ENCODE results near the gene MMP20. TPM values are rescaled to one million over a fixed set of nuclear protein-coding genes. Genes with fewer than 3 reads are reported as not detected.

Gene MMP20
- not detected for polyA plus RNA-seq
- long read RNA-seq, donor 1 = 0 reads
- long read RNA-seq, donor 2 = 0 reads
- long read RNA-seq, donor 3 = 0 reads
- long read RNA-seq, donor 4 = 0 reads
- long read RNA-seq, donor 5 = 0 reads
- long read RNA-seq, donor 6 = 0 reads
- long read RNA-seq, donor 7 = 0 reads
- long read RNA-seq, donor 8 = 0 reads
- long read RNA-seq, donor 9 = 0 reads
- long read RNA-seq, donor 10 = 0 reads
- long read RNA-seq, donor 11 = 0 reads

- WGBS (ENCODE audit: insufficient coverage, low lambda C conversion rate) = no CpG with 5 or more reads among the region's 5 CpGs
- Histone ChIP-seq H3K27ac (ENCODE audit: low read length) (no peak within 1 kb of the TSS), H3K9me3 (ENCODE audit: control insufficient read depth, low read depth, low read length) (no peaks in the 10 kb centered on the region), H3K4me3 (ENCODE audit: low read length) (no peak within 1 kb of the TSS), H3K27me3 (ENCODE audit: control insufficient read depth, insufficient read depth, low read length) (no peaks in the 10 kb centered on the region), H3K4me1 (ENCODE audit: control insufficient read depth, insufficient read depth, low read length) (peaks cover 18% of the 10 kb centered on the region), H3K36me3 (ENCODE audit: control insufficient read depth, insufficient read depth, low read length) (no peaks in the 10 kb centered on the region)
- peak in 1 of 2 donors; percentile 58 for DNase-seq
Observed at GRCh38 chr11:102625177-102625576, at the start of gene MMP20. Gene MMP20, minus strand, starts transcription at chr11:102625332. Its CDS starts 13 bp downstream, at chr11:102625319.

DNA sequence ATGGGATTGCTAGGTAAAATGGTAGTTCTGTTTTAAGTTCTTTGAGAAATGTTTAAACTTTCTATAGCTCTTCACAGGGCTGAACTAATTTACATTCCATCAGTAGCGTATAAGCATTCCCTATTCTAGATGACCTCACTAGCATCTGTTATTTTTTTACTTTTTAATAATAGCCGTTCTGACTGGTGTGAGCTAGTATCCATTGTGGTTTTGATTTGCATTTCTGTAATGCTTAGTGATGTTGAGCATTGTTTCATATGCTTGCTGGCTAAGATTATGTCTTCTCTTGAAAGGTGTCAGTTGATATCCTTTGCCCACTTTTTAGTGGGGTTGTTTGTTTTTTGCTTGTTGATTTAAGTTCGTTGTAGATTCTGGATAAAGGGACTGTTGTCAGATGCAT, 44.5 kb upstream of the MMP20 start:
- H3K36me3 ChIP-seq (ENCODE audit: control insufficient read depth, insufficient read depth, low read length) = no peaks in the 10 kb centered on the region
- H3K4me1 ChIP-seq (ENCODE audit: control insufficient read depth, insufficient read depth, low read length) = no peaks in the 10 kb centered on the region
- no peaks in the 10 kb centered on the region for H3K27me3 ChIP-seq (ENCODE audit: control insufficient read depth, insufficient read depth, low read length)
- H3K27ac ChIP-seq (ENCODE audit: low read length) = no peak overlapping the region
- 76% methylated on average over 3 of the region's 3 CpGs for WGBS (ENCODE audit: insufficient coverage, low lambda C conversion rate)
- H3K4me3 ChIP-seq (ENCODE audit: low read length) = no peak overlapping the region
- H3K9me3 ChIP-seq (ENCODE audit: control insufficient read depth, low read depth, low read length) = no peaks in the 10 kb centered on the region
- no peak for DNase-seq

GRCh38 chr11:102666331-102666957, 41.3 kb upstream of the MMP20 start:
- H3K4me3 ChIP-seq (ENCODE audit: low read length) = no peak overlapping the region
- no peaks in the 10 kb centered on the region for H3K36me3 ChIP-seq (ENCODE audit: control insufficient read depth, insufficient read depth, low read length)
- DNase-seq = peak; percentile 34 to 50
- H3K27me3 ChIP-seq (ENCODE audit: control insufficient read depth, insufficient read depth, low read length) = no peaks in the 10 kb centered on the region
- H3K9me3 ChIP-seq (ENCODE audit: control insufficient read depth, low read depth, low read length) = peaks cover 2% of the 10 kb centered on the region
- H3K4me1 ChIP-seq (ENCODE audit: control insufficient read depth, insufficient read depth, low read length) = no peaks in the 10 kb centered on the region
- no peak overlapping the region for H3K27ac ChIP-seq (ENCODE audit: low read length)
- 8% methylated on average over 2 of the region's 4 CpGs for WGBS (ENCODE audit: insufficient coverage, low lambda C conversion rate)

- Histone ChIP-seq H3K9me3 (ENCODE audit: control insufficient read depth, low read depth, low read length) (peaks cover 2% of the 10 kb centered on the region), H3K27ac (ENCODE audit: low read length) (no peak overlapping the region), H3K36me3 (ENCODE audit: control insufficient read depth, insufficient read depth, low read length) (no peaks in the 10 kb centered on the region), H3K4me1 (ENCODE audit: control insufficient read depth, insufficient read depth, low read length) (no peaks in the 10 kb centered on the region), H3K4me3 (ENCODE audit: low read length) (no peak overlapping the region), H3K27me3 (ENCODE audit: control insufficient read depth, insufficient read depth, low read length) (no peaks in the 10 kb centered on the region)
- DNase-seq = no peak
- no CpG with 5 or more reads among the region's 13 CpGs for WGBS (ENCODE audit: insufficient coverage, low lambda C conversion rate)
Observed at GRCh38 chr11:102664001-102664752, 39.0 kb upstream of the MMP20 start.

DNA sequence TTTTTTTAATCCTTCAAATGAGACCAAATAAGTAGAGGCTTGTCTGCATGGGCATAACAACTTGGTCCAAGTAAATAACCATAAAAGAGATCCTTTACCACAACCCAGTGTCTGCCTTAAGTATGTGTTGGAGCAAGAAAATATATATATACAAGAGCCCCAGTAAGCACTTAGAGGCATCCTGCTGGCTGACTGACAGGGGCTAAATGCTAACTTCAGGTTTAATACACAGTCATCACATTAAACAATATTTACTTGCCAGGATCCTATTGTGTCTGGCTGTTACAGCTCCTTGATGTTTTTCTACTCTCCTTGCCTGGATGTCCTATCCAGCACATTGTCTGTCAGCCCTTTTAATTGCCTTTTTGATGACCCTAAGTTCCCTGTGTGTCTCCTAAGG, 37.5 kb upstream of the MMP20 start:
- Histone ChIP-seq H3K4me1 (ENCODE audit: control insufficient read depth, insufficient read depth, low read length) (no peaks in the 10 kb centered on the region), H3K9me3 (ENCODE audit: control insufficient read depth, low read depth, low read length) (peaks cover 2% of the 10 kb centered on the region), H3K27ac (ENCODE audit: low read length) (no peak overlapping the region), H3K4me3 (ENCODE audit: low read length) (no peak overlapping the region), H3K27me3 (ENCODE audit: control insufficient read depth, insufficient read depth, low read length) (no peaks in the 10 kb centered on the region), H3K36me3 (ENCODE audit: control insufficient read depth, insufficient read depth, low read length) (no peaks in the 10 kb centered on the region)
- no peak for DNase-seq

DNA sequence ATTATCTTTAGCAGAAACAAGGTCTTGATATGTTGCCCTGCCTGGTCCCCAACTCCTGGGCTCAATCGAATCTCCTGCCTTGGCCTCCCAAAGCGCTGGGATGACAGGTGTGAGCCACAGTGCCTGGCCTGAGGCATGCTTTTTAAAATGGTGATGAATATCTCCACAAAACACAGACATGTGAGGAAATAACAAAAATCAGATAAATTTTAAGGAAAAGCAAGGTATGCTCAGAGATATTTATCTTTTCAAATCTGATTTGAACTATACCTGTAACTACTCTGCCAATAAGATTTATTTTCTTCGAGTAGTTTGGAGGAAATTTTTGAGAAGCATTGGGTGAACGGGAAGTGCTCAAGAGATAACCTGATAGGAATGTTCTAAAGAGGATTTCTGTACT, 35.9 kb upstream of the MMP20 start:
- no peak for DNase-seq
- Histone ChIP-seq H3K4me1 (ENCODE audit: control insufficient read depth, insufficient read depth, low read length) (no peaks in the 10 kb centered on the region), H3K9me3 (ENCODE audit: control insufficient read depth, low read depth, low read length) (peaks cover 2% of the 10 kb centered on the region), H3K27me3 (ENCODE audit: control insufficient read depth, insufficient read depth, low read length) (peaks cover 2% of the 10 kb centered on the region), H3K27ac (ENCODE audit: low read length) (no peak overlapping the region), H3K36me3 (ENCODE audit: control insufficient read depth, insufficient read depth, low read length) (no peaks in the 10 kb centered on the region), H3K4me3 (ENCODE audit: low read length) (no peak overlapping the region)
- WGBS (ENCODE audit: insufficient coverage, low lambda C conversion rate) = 67% methylated on average over 1 of the region's 4 CpGs

- no peak overlapping the region for H3K4me3 ChIP-seq (ENCODE audit: low read length)
- H3K27me3 ChIP-seq (ENCODE audit: control insufficient read depth, insufficient read depth, low read length) = peaks cover 2% of the 10 kb centered on the region
- no peak overlapping the region for H3K27ac ChIP-seq (ENCODE audit: low read length)
- no peak for DNase-seq
- H3K36me3 ChIP-seq (ENCODE audit: control insufficient read depth, insufficient read depth, low read length) = no peaks in the 10 kb centered on the region
- no CpG with 5 or more reads among the region's 1 CpG for WGBS (ENCODE audit: insufficient coverage, low lambda C conversion rate)
- no peaks in the 10 kb centered on the region for H3K9me3 ChIP-seq (ENCODE audit: control insufficient read depth, low read depth, low read length)
- H3K4me1 ChIP-seq (ENCODE audit: control insufficient read depth, insufficient read depth, low read length) = no peaks in the 10 kb centered on the region
Observed at GRCh38 chr11:102656528-102656927, 31.4 kb upstream of the MMP20 start.

DNA sequence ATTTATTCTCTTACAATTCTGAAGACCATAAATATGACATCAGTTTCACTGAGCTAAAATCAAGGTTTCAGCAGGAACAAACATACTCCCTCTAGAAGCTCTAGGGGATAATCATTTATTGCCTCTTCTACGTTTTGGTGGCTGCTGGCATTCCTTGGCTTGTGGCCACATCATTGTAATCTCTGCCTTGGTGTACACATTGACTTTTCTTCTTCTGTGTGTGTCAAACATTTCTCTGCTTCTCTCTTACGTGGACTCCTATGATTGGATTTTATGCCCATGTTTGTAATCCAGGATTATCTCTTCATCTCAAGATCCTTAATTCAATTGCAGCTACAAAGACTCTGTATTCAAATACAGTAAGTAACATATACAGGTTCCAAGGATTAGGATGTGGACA, 30.4 kb upstream of the MMP20 start:
- Histone ChIP-seq H3K9me3 (ENCODE audit: control insufficient read depth, low read depth, low read length) (no peaks in the 10 kb centered on the region), H3K27ac (ENCODE audit: low read length) (no peak overlapping the region), H3K4me1 (ENCODE audit: control insufficient read depth, insufficient read depth, low read length) (no peaks in the 10 kb centered on the region), H3K36me3 (ENCODE audit: control insufficient read depth, insufficient read depth, low read length) (no peaks in the 10 kb centered on the region), H3K27me3 (ENCODE audit: control insufficient read depth, insufficient read depth, low read length) (peaks cover 2% of the 10 kb centered on the region), H3K4me3 (ENCODE audit: low read length) (no peak overlapping the region)
- 86% methylated on average over 1 of the region's 2 CpGs for WGBS (ENCODE audit: insufficient coverage, low lambda C conversion rate)
- no peak for DNase-seq

- Histone ChIP-seq H3K27ac (ENCODE audit: low read length) (no peak overlapping the region), H3K4me1 (ENCODE audit: control insufficient read depth, insufficient read depth, low read length) (no peaks in the 10 kb centered on the region), H3K36me3 (ENCODE audit: control insufficient read depth, insufficient read depth, low read length) (no peaks in the 10 kb centered on the region), H3K4me3 (ENCODE audit: low read length) (no peak overlapping the region), H3K9me3 (ENCODE audit: control insufficient read depth, low read depth, low read length) (no peaks in the 10 kb centered on the region), H3K27me3 (ENCODE audit: control insufficient read depth, insufficient read depth, low read length) (peaks cover 2% of the 10 kb centered on the region)
- DNase-seq = no peak
- WGBS (ENCODE audit: insufficient coverage, low lambda C conversion rate) = no CpG with 5 or more reads among the region's 1 CpG
Observed at GRCh38 chr11:102654761-102655160, 29.6 kb upstream of the MMP20 start.

DNA sequence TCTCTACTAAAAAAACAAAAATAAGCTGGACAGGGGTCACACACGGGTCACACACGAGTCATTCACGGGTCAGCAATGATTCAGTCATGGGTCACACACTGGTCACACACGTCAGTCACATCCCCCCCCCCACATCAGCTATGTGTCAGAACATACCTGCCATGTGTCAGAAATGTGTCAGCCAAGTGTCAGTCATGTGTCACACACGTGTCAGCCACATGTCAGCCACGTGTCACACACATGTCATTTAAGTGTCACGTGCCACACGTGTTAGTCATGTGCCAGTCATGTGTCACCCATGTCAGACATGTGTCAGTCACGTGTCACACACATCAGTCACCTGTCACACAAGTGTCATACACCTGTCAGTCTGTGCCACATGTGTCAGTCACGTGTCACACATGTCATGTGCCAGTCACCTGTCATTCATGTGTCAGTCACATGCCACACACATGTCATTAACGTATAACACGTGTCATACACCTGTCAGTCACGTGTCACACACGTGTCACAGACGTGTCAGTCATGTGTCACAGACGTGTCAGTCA, 28.7 kb upstream of the MMP20 start:
- Histone ChIP-seq H3K4me1 (ENCODE audit: control insufficient read depth, insufficient read depth, low read length) (no peaks in the 10 kb centered on the region), H3K4me3 (ENCODE audit: low read length) (no peak overlapping the region), H3K36me3 (ENCODE audit: control insufficient read depth, insufficient read depth, low read length) (no peaks in the 10 kb centered on the region), H3K27ac (ENCODE audit: low read length) (no peak overlapping the region), H3K27me3 (ENCODE audit: control insufficient read depth, insufficient read depth, low read length) (peaks cover 2% of the 10 kb centered on the region), H3K9me3 (ENCODE audit: control insufficient read depth, low read depth, low read length) (no peaks in the 10 kb centered on the region)
- no CpG with 5 or more reads among the region's 16 CpGs for WGBS (ENCODE audit: insufficient coverage, low lambda C conversion rate)
- DNase-seq = no peak
